Activated CD8-positive, alpha-beta memory T cell treated with anti-CD3 and anti-CD28 coated beads for 36 hours (primary cell): ENCODE data around the gene RNF212. TPM values are rescaled to one million over a fixed set of nuclear protein-coding genes. Genes with fewer than 3 reads are reported as not detected.

Experiments used
- CTCF ChIA-PET: fragments of 350-600 bp; sonication (Branson Sonifier 250); formaldehyde crosslinking; loops from one replicate; lab custom pipeline; 2021; ENCODE audit warnings: antibody characterized with exemption; lab: Charles Lee
- POLR2A ChIA-PET: fragments of 350-600 bp; sonication (Branson Sonifier 250); formaldehyde crosslinking; loops from one replicate; lab custom pipeline; 2021; ENCODE audit warnings: antibody characterized with exemption; lab: Charles Lee
- total RNA-seq, 2 experiments: library from RNA; stranded (reverse); gene quantifications; one replicate each; pipeline ENCODE4 v1.2.3, GENCODE V29; 2021

RNF212 gene
- total RNA-seq, 2 experiments from 2014 or later, result 1.1 to 1.6 TPM

- CTCF ChIA-PET, result no interaction called here
- POLR2A ChIA-PET, result no interaction called here
These were observed 84.7 kb downstream of the RNF212 start for GRCh38 chr4:1028574-1029220.

- ChIA-PET POLR2A (no interaction called here), CTCF (no interaction called here)
These were observed 85.5 kb downstream of the RNF212 start for GRCh38 chr4:1027915-1028238.

GRCh38 chr4:1027219-1027914, 86.0 kb downstream of the RNF212 start:
- ChIA-PET POLR2A (no interaction called here), CTCF (no interaction called here)

GRCh38 chr4:1026115-1026514, 87.2 kb downstream of the RNF212 start:
- CTCF ChIA-PET, result no interaction called here
- POLR2A ChIA-PET, result no interaction called here

- ChIA-PET POLR2A (no interaction called here), CTCF (no interaction called here)
These were observed 88.3 kb downstream of the RNF212 start for GRCh38 chr4:1024882-1025545.

- POLR2A ChIA-PET, result no interaction called here
- CTCF ChIA-PET, result no interaction called here
These were observed 89.2 kb downstream of the RNF212 start for GRCh38 chr4:1023895-1024740.

GRCh38 chr4:1023075-1023640, 90.2 kb downstream of the RNF212 start:
- CTCF ChIA-PET, result interaction anchor here (0.8 kb wide), 1 partner anchor 263 kb away, joined by 4 read pairs; no protein-coding TSS in a partner anchor
- POLR2A ChIA-PET, result no interaction called here

- ChIA-PET POLR2A (no interaction called here), CTCF (interaction anchor here (0.8 kb wide), 1 partner anchor 263 kb away, joined by 4 read pairs; no protein-coding TSS in a partner anchor)
These were observed 90.7 kb downstream of the RNF212 start for GRCh38 chr4:1022739-1023066.

- POLR2A ChIA-PET, result no interaction called here
- CTCF ChIA-PET, result no interaction called here
These were observed 91.2 kb downstream of the RNF212 start for GRCh38 chr4:1022051-1022738.

Other genes starting within 250 kb of the RNF212 start
- gene GAK, start 181.2 kb downstream of the RNF212 start, total RNA-seq, result 100 to 1,000 TPM; 101 to 105 TPM
- 10 to 100 TPM; 16.9 to 17.3 TPM for gene TMEM175, start 181.1 kb downstream of the RNF212 start, total RNA-seq
- gene DGKQ, start 140.0 kb downstream of the RNF212 start, total RNA-seq, result 10 to 100 TPM; 15.0 to 15.3 TPM
- 10 to 100 TPM; 11.5 to 13.4 TPM for gene IDUA, start 126.5 kb downstream of the RNF212 start, total RNA-seq
- gene SLC26A1, start 120.2 kb downstream of the RNF212 start, total RNA-seq, result not detected
- gene FGFRL1, start 101.9 kb downstream of the RNF212 start, total RNA-seq, result 10 to 100 TPM; 17.7 to 18.7 TPM
- 1 to 10 TPM; 3.2 to 4.2 TPM for gene SPON2, start 59.0 kb upstream of the RNF212 start, total RNA-seq
- 100 to 1,000 TPM; 129 to 133 TPM for gene CTBP1, start 135.6 kb upstream of the RNF212 start, total RNA-seq
- 10 to 100 TPM; 54.6 to 57.2 TPM for gene MAEA, start 176.3 kb upstream of the RNF212 start, total RNA-seq
- 10 to 100 TPM; 15.2 to 17.0 TPM for gene UVSSA, start 233.6 kb upstream of the RNF212 start, total RNA-seq